Measurements from ENCODE around the gene PRF1.

- no peak for TF ChIP-seq TAF1 (CRISPR knock-in tag; IDR thresholded peaks at IDR 0.05)
- TF ChIP-seq ZBTB33 (CRISPR knock-in tag; IDR thresholded peaks at IDR 0.05) = no peak
- TF ChIP-seq MAX (IDR thresholded peaks at IDR 0.05) = no peak
- TF ChIP-seq POLR2AphosphoS5 (IDR thresholded peaks at IDR 0.05; ENCODE audit: low read depth, low read length) = no peak
- TF ChIP-seq TOE1 (CRISPR knock-in tag; IDR thresholded peaks at IDR 0.05) = no peak
- TF ChIP-seq ZNF331 (CRISPR knock-in tag; IDR thresholded peaks at IDR 0.05) = no peak
- no peak for TF ChIP-seq YEATS4 (CRISPR knock-in tag; IDR thresholded peaks at IDR 0.05; ENCODE audit: borderline replicate concordance)
- no peak for TF ChIP-seq RFX1 (IDR thresholded peaks at IDR 0.05)
- TF ChIP-seq, protein P1, sequence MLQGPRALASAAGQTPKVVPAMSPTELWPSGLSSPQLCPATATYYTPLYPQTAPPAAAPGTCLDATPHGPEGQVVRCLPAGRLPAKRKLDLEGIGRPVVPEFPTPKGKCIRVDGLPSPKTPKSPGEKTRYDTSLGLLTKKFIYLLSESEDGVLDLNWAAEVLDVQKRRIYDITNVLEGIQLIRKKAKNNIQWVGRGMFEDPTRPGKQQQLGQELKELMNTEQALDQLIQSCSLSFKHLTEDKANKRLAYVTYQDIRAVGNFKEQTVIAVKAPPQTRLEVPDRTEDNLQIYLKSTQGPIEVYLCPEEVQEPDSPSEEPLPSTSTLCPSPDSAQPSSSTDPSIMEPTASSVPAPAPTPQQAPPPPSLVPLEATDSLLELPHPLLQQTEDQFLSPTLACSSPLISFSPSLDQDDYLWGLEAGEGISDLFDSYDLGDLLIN (CRISPR knock-in tag; IDR thresholded peaks at IDR 0.05; ENCODE audit: borderline replicate concordance) = no peak
- no peak for TF ChIP-seq ZNF883 (CRISPR knock-in tag; IDR thresholded peaks at IDR 0.05; ENCODE audit: not compliant biosample characterization)
- TF ChIP-seq, protein P2, sequence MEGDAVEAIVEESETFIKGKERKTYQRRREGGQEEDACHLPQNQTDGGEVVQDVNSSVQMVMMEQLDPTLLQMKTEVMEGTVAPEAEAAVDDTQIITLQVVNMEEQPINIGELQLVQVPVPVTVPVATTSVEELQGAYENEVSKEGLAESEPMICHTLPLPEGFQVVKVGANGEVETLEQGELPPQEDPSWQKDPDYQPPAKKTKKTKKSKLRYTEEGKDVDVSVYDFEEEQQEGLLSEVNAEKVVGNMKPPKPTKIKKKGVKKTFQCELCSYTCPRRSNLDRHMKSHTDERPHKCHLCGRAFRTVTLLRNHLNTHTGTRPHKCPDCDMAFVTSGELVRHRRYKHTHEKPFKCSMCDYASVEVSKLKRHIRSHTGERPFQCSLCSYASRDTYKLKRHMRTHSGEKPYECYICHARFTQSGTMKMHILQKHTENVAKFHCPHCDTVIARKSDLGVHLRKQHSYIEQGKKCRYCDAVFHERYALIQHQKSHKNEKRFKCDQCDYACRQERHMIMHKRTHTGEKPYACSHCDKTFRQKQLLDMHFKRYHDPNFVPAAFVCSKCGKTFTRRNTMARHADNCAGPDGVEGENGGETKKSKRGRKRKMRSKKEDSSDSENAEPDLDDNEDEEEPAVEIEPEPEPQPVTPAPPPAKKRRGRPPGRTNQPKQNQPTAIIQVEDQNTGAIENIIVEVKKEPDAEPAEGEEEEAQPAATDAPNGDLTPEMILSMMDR (CRISPR knock-in tag; IDR thresholded peaks at IDR 0.05) = no peak
- no peak for TF ChIP-seq SMARCC2 (IDR thresholded peaks at IDR 0.05)
- TF ChIP-seq, protein P3, sequence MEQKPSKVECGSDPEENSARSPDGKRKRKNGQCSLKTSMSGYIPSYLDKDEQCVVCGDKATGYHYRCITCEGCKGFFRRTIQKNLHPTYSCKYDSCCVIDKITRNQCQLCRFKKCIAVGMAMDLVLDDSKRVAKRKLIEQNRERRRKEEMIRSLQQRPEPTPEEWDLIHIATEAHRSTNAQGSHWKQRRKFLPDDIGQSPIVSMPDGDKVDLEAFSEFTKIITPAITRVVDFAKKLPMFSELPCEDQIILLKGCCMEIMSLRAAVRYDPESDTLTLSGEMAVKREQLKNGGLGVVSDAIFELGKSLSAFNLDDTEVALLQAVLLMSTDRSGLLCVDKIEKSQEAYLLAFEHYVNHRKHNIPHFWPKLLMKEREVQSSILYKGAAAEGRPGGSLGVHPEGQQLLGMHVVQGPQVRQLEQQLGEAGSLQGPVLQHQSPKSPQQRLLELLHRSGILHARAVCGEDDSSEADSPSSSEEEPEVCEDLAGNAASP (CRISPR knock-in tag; IDR thresholded peaks at IDR 0.05; ENCODE audit: borderline replicate concordance) = no peak
These were observed 795 bp downstream of the PRF1 start for GRCh38 chr10:70601746-70602145.
